IPS DF 6.9 (cell line): ENCODE results near the gene CACNA1D.

Experiments used
- DNase-seq: peaks from one replicate; pipeline ENCODE4 v3.0.0-alpha.2; 2013; ENCODE audit warnings: low read depth, low spot score
- H3K27ac ChIP-seq: one replicate; pipeline ENCODE4 v1.5.1; 2013; ENCODE audit warnings: low read length, control low read depth
- H3K27me3 ChIP-seq: 2 replicates; pipeline ENCODE4 v1.6.1; 2013; ENCODE audit warnings: mild to moderate bottlenecking, low read length; ENCODE audit not compliant: control insufficient read depth, insufficient read depth
- H3K36me3 ChIP-seq: 2 replicates; pipeline ENCODE4 v1.6.1; 2013; ENCODE audit warnings: low read length; ENCODE audit not compliant: control insufficient read depth, insufficient read depth
- H3K4me1 ChIP-seq: 2 replicates; pipeline ENCODE4 v1.6.1; 2013; ENCODE audit warnings: low read length; ENCODE audit not compliant: control insufficient read depth, insufficient read depth
- H3K4me3 ChIP-seq: 2 replicates; pipeline ENCODE4 v1.5.1; 2013; ENCODE audit warnings: mild to moderate bottlenecking, low read length
- H3K9me3 ChIP-seq: 2 replicates; pipeline ENCODE4 v1.6.1; 2013; ENCODE audit warnings: low read length, inconsistent platforms; ENCODE audit not compliant: control insufficient read depth, insufficient read depth
- WGBS: extraction: QIAGEN DNeasy Blood & Tissue Kit; methylation state at CpG from one replicate; pipeline ENCODE4 v1.1.7; 2013; ENCODE audit warnings: mixed read lengths, missing lambda C conversion rate; ENCODE audit not compliant: insufficient read length, insufficient coverage; 5-methylcytosine and 5-hydroxymethylcytosine counted together

Gene CACNA1D

DNA sequence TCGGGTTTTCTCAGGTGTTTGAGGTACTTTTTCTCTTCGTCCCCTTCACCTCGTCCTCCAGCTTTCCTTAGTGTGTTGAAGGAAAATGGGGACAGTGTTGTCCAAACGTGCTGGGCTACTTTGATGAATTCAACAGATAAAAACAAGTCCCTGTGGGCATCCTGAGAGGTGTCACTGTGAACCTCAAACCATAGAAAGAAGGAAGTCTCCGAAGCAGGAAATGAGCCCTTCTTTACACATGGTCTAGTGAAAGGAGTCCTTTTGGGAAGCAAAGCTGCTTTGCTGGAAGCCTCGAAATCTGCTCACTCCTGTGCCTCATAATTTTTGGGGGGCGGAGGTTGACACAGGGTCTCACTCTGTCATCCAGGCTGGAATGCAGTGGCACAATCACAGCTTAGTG lies 362.6 kb downstream of the CACNA1D start:
- Histone ChIP-seq H3K27ac (no peak overlapping the region), H3K4me3 (no peak overlapping the region), H3K4me1 (no peaks in the 10 kb centered on the region), H3K9me3 (no peaks in the 10 kb centered on the region), H3K27me3 (no peaks in the 10 kb centered on the region), H3K36me3 (no peaks in the 10 kb centered on the region; the same call in 1 of the 2 replicates)
- no CpG with 5 or more reads among the region's 7 CpGs for WGBS
- no peak for DNase-seq

DNA sequence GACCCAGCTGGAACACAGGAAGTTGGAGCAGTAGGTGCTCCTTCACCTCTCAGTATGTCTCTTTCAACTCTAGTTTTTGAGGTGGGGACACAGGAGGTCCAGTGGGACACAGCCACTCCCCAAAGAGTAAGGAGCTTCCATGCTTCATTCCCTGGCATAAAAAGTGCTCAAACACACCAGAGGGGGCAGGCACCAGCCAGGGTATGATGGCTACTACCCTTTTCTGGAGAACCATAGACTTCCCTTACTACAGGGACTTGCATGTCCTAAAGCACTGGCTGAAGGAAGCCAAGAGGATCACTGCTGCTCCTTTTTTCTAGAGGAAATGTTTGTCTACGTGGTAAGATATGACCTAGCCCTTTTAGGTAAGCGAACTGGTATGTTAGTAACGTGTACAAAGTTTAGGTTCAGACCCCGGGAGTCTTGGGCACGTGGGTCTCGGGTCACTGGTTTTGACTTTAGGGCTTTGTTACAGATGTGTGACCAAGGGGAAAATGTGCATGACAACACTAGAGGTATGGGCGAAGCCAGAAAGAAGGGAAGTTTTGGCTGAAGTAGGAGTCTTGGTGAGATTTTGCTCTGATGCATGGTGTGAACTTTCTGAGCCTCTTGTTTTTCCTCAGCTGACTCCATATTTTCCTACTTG lies 363.8 kb downstream of the CACNA1D start:
- no CpG with 5 or more reads among the region's 7 CpGs for WGBS
- Histone ChIP-seq H3K9me3 (no peaks in the 10 kb centered on the region), H3K27ac (no peak overlapping the region), H3K36me3 (no peaks in the 10 kb centered on the region; the same call in 1 of the 2 replicates), H3K27me3 (no peaks in the 10 kb centered on the region), H3K4me3 (no peak overlapping the region), H3K4me1 (no peaks in the 10 kb centered on the region)
- no peak for DNase-seq

DNA sequence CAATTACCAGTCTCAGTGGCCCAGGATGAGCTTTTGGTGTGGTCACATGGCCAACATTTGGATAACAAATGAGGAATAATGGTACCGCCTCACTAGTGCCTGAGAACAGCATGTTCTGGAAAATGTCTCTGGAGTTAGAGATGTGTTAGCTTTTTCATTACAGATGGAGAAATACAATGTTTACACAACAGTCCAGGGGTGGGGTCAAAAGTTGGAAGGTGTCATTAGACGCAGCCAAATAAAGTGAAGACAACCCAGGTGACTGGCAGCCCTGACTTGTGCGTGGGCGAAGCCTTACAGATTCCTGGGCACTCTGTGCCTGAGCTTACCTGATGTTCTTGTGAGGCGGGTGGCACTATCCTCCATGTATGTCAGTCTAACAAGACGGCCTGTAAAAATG lies 364.8 kb downstream of the CACNA1D start:
- H3K4me3 ChIP-seq: no peak overlapping the region
- H3K27me3 ChIP-seq: no peaks in the 10 kb centered on the region
- no peaks in the 10 kb centered on the region; the same call in 1 of the 2 replicates for H3K36me3 ChIP-seq
- no peaks in the 10 kb centered on the region for H3K4me1 ChIP-seq
- WGBS: no CpG with 5 or more reads among the region's 6 CpGs
- DNase-seq: no peak
- no peaks in the 10 kb centered on the region for H3K9me3 ChIP-seq
- no peak overlapping the region for H3K27ac ChIP-seq

DNA sequence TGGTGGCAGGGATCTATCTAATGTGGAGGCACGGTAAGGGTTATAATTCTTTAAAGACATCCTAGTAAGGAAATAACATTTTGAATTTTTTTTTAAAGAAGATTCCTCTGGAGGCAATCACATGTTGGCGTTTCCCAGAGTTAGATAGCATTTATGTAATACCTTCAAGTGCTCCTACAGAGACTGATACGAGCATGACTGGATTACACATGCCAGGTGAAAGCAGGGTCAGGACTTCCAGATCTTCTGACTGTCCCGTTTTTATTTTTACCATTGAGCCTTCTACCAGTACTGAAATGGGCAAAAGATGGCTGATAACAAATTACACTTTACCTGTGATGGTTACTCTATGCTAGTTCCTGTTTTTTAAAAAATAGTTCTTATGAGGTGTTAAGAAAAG lies 365.8 kb downstream of the CACNA1D start:
- WGBS: no CpG with 5 or more reads among the region's 4 CpGs
- Histone ChIP-seq H3K4me1 (no peaks in the 10 kb centered on the region), H3K27me3 (no peaks in the 10 kb centered on the region), H3K27ac (no peak overlapping the region), H3K36me3 (peaks cover 2% of the 10 kb centered on the region; the same call in 1 of the 2 replicates), H3K4me3 (no peak overlapping the region), H3K9me3 (no peaks in the 10 kb centered on the region)
- no peak for DNase-seq

DNA sequence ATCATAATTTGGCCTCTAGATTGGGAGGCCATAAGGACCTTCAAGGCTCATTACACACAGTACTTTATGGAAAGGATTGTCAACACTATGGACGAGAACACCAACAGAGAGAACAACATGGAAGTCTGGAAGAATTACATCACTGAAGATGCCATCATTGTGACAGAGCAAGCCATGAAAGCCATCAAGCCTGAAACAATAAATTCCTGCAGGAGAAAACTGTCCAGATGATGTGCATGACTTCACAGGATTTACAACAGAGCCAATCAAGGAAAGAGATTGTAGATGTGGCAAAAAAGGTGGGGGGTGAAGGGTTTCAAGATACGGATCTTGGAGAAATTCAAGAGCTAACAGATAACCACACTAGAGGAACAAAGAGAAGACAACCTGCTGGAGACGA lies 367.8 kb downstream of the CACNA1D start:
- H3K9me3 ChIP-seq: no peaks in the 10 kb centered on the region
- no CpG with 5 or more reads among the region's 3 CpGs for WGBS
- H3K4me1 ChIP-seq: no peaks in the 10 kb centered on the region
- H3K27ac ChIP-seq: no peak overlapping the region
- no peaks in the 10 kb centered on the region for H3K27me3 ChIP-seq
- no peak for DNase-seq
- peaks cover 2% of the 10 kb centered on the region; the same call in 1 of the 2 replicates for H3K36me3 ChIP-seq
- no peak overlapping the region for H3K4me3 ChIP-seq

DNA sequence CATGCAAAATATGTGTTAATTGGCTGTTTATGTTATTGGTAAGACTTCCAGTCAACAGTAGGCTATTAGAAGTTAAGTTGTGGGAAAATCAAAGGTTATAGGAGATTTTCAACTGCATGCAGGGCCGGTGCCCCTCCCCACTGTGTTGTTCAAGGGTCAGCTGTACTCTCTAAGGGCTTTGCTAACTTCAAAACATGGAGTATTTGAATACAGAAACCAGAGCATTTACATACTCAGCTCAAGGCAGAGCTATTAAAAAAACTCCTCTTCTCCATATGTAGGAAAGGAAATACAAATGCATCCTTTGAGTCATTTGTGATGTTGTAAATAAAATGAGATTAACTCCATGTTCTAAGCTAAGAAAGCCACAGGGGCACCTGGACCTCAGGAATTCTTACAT lies 368.7 kb downstream of the CACNA1D start:
- no peak overlapping the region for H3K27ac ChIP-seq
- no peaks in the 10 kb centered on the region for H3K9me3 ChIP-seq
- no peak for DNase-seq
- H3K4me1 ChIP-seq: no peaks in the 10 kb centered on the region
- no peaks in the 10 kb centered on the region for H3K27me3 ChIP-seq
- peaks cover 2% of the 10 kb centered on the region; the same call in 1 of the 2 replicates for H3K36me3 ChIP-seq
- WGBS: no CpG with 5 or more reads among the region's 1 CpG
- no peak overlapping the region for H3K4me3 ChIP-seq
